HG02973 (cell line): ENCODE data around the gene CYP3A7.
"Not testable (repeated sequence)": the region's sequence is repeated elsewhere in the genome, so short reads cannot be mapped to it uniquely, and the experiment has no call there.

ENCODE experiments used
- ATAC-seq: cut with Tn5 transposase; IDR thresholded peaks from one replicate; pipeline ENCODE4 v1.9.1; 2021; ENCODE audit warnings: moderate library complexity; ENCODE audit not compliant: unreplicated experiment

Gene CYP3A7

DNA sequence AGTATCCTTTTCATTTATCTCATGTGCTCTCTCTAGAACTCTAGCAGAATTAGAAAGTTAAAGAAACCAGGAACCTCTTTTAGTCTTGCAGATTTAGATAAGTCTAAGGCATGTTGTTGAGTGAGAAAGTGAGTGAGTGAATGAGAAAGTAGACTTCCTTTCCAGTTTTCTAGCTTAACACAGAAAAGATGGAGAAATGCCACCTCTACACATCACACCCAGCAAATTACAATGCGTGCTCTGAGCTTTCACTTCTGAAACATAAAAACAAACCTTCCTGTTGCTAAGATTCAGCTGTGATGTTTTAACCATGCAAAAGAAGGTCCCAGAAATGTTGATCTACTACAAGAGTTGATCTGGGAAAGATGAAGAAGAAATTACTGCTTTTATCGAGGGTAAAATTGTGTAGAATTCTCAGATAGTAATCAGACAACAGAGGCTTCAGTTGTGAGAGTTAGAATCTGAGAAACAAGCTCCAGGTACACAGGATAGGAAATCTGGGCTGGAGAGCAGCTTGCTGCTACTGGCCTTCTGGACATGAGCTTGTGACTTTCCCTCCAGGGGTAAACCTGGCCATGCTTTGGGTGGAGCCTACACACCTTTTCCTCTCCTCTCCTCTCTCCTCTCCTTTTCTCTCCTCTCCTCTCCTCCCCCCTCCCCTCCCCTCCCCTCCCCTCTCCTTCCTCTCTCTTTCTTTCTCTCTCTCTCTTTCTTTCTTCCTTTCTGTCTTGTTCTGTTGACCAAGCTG, 59.8 kb downstream of the CYP3A7 start:
- ATAC-seq = no peak

DNA sequence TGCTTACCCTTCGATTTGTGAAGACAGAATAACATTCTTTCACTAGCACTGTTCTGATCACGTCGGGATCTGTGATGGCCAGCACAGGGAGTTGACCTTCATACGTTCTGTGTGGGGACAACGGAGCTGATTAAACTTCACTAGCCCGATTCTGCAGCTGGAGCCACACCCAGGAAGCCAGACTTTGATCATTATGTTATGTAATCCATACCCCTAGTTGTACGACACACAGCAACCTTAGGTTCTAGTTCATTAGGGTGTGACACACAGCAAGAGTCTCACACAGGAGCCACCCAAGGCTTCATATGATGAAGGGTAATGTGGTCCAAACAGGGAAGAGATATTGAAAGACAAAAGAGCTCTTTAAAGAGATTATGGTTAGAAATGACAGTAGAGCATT, 62.4 kb downstream of the CYP3A7 start:
- no peak for ATAC-seq

DNA sequence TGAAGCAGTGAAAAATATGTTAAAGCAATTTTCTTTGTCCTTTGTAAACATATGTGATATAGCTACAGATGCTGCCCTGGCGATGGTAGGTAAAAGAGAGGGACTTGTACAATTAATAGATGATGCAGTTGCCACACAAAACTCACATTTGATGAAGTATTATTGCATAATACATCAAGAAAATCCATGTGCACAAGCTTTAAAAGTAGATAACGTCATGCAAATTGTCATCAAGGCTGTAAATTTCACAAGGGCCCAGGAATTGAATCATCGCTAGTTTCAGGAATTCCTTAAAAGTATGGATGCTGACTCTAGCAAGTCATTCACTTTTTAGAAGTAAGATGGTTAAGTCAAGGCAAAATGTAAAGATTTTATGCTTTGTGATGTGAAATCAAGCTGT, 65.2 kb downstream of the CYP3A7 start:
- no peak for ATAC-seq

DNA sequence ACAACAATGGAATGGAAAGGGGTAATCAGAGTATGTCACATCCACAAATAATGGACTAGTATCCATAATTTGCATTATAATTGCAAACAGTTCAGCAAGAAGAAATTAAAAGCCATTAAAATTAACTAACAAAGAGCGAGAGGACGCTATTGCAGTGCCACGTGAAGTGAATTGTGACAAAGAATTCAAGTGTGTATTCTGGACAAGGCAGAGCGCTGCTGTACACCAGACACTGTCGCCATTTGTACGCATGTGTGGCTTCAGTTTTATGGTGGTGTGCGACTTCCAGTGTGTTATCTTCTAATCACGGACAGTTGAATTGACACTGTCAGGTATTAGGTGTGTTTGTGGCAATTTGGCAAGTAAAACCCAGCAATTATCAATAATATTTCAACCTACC, 66.5 kb downstream of the CYP3A7 start:
- ATAC-seq = no peak

DNA sequence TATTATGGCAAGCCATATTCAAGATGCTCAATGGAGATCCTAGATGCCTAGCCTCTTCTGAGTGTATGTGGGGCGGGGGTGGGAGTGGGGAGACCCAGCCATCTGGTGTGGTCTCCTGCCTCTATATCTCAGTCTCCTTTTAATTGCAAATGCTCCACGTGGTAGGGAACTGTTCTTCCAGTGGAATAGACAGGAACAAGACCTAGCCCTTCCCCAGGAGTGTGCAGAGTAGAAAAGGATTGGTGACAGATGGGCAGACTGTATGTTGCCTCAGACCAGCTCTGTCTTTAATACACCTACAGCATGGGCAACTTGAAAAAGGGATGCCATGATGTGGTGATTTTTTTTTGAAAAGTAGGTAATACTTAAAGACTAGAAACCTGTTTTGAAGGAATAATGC, 67.8 kb downstream of the CYP3A7 start:
- ATAC-seq = no peak

DNA sequence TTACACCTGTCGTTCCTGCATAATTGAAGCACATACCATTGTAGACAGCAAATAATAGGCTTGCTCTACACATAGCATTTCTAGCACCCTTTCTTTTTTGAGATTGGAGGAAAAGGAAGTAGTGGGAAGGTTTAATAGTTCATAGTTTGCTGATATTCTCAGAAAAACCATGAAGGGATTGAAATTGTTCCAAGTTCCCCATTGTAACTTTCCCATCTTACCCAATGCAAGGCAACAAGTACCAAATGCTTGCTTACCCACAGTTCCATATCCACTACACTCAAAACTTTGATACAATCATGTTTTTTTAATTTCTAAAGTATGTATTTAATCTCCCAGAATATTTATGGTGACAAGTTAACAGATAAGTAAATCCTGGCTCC, 69.0 kb downstream of the CYP3A7 start:
- no peak for ATAC-seq

DNA sequence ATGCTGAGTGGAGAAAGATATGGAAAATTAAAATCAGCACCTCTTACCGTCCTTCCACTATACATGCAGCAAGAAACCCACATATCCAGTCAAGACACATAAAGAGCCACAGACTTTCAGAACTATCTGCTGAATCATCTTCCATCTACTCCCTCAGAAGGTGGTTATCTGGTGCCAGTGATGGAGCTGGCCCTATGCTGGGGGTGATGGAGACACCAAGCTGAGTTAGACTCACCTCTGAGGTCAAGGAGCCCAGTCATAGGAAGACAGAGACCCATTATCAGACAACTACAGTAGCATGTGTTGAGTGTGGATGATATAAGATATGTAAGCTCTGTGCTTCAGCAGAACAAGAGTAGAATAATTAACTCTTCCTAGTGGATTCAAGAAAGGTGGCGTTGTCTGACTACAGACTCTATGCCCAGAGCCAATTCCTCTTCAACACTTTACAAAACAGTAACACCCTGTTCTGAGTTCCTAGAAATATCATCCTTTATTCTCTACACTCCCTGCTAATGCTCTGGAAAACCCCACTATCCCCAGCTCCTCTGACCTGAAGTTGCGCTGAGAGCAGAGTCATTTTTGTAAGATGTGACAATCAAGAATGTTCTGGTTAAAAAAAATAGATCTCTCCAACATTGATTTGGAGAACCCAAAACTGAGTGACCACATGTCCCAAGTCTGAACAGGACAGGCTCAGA, 69.5 kb downstream of the CYP3A7 start:
- no peak for ATAC-seq

DNA sequence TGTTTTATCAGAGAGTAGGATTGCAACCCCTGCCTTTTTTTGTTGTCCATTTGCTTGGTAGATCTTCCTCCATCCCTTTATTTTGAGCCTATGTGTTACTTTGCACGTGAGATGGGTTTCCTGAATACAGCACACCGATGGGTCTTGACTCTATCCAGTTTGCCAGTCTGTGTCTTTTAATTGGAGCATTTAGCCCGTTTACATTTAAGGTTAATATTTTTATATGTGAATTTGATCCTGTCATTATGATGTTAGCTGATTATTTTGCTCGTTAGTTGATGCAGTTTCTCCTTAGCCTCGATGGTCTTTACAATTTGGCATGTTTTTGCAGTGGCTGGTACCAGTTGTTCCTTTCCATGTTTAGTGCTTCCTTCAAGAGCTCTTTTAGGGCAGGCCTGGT, 77.1 kb downstream of the CYP3A7 start:
- not testable (repeated sequence) for ATAC-seq
